ENCODE results near the gene TMEM63B. TPM values are rescaled to one million over a fixed set of nuclear protein-coding genes. Genes with fewer than 3 reads are reported as not detected.
"Not testable (repeated sequence)": the region's sequence is repeated elsewhere in the genome, so short reads cannot be mapped to it uniquely, and the experiment has no call there.

TMEM63B gene
- total RNA-seq, 2 donors from 2014 or later = 64.6 to 65.2 TPM

DNA sequence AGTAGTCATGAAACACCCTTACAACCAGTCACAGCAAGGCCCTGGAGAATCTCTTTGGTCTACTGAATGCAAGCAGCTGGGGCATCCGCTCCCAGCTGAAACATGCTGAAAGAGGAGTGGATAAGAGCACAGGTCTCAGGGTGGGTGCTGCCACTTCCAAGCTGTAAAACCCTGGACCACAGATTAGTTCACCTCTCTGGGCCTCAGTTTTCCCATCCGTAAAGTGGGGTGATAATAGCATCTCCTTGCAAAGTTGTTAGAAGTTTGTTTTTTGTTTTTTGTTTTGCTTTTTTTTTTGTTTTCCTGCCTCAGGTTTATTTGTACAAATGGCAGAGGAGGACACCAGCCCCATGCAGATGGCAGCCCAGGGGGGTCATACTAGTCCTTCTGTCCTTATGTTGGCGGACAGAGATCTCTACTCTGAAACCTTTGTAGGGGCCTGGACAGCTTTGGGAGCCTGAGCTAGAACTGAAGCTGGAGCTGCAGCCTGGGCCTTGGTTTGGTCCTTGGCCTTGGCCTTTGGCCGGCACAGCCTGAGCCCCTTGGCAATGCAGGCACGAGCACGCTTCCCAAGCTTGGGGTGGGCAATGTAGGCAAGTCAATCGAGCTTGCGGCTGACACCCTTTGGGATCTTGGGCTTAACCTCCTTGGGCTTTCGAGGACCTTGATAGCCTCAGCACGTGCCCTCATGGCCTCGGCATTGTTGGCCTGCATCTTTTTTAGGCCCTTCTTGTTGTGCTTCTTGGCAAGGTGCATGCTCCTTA lies 38.3 kb upstream of the TMEM63B start:
- TF ChIP-seq, protein P1, sequence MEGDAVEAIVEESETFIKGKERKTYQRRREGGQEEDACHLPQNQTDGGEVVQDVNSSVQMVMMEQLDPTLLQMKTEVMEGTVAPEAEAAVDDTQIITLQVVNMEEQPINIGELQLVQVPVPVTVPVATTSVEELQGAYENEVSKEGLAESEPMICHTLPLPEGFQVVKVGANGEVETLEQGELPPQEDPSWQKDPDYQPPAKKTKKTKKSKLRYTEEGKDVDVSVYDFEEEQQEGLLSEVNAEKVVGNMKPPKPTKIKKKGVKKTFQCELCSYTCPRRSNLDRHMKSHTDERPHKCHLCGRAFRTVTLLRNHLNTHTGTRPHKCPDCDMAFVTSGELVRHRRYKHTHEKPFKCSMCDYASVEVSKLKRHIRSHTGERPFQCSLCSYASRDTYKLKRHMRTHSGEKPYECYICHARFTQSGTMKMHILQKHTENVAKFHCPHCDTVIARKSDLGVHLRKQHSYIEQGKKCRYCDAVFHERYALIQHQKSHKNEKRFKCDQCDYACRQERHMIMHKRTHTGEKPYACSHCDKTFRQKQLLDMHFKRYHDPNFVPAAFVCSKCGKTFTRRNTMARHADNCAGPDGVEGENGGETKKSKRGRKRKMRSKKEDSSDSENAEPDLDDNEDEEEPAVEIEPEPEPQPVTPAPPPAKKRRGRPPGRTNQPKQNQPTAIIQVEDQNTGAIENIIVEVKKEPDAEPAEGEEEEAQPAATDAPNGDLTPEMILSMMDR (conservative IDR thresholded peaks at IDR 0.05) = no peak
- Histone ChIP-seq H3K27ac (ENCODE audit: low read depth, low read length) (no peak overlapping the region), H3K4me1 (ENCODE audit: control insufficient read depth, insufficient read depth, low read length) (no peaks in the 10 kb centered on the region), H3K36me3 (ENCODE audit: control insufficient read depth, insufficient read depth, low read length) (peaks cover 12% of the 10 kb centered on the region), H3K27me3 (ENCODE audit: control insufficient read depth, insufficient read depth, low read length, poor library complexity, severe bottlenecking) (no peaks in the 10 kb centered on the region), H3K9me3 (ENCODE audit: control insufficient read depth, low read length) (no peaks in the 10 kb centered on the region), H3K9ac (ENCODE audit: extremely low read depth, low read length, poor library complexity, severe bottlenecking) (no peak overlapping the region), H3K4me3 (ENCODE audit: low read length) (no peak overlapping the region)
- Mint-ChIP-seq H3K27me3 (ENCODE audit: insufficient read depth) (no peaks in the 10 kb centered on the region), H3K4me3 (no peak overlapping the region), H3K27ac (no peak overlapping the region), H3K4me1 (no peaks in the 10 kb centered on the region), H3K9me3 (no peaks in the 10 kb centered on the region), H3K36me3 (ENCODE audit: low read depth) (peaks cover 15% of the 10 kb centered on the region)
- WGBS, 2 experiments (ENCODE audit: insufficient coverage in 1 of 2, insufficient read length in 1 of 2) = 94% methylated on average over 10 to 11 of the region's 11 CpGs
- no peak for DNase-seq

DNA sequence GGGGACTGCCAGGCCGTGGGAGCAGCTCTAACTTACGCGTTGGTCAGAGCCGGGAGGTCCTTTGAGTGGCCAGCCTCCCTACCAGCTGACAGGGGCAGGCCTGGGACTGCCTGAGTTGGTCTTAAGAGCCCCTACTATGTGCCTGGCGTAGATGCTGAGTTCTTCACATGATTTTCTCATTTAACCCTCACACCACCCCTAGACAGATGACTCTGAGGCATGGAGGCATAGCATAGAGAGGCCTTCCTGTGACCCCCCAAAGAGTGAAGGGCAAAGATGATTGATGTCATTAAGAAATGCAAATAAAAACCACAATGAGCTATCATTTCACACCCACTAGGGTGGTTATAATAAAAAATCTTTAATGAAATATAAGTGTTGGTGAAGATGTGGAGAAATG lies 36.9 kb upstream of the TMEM63B start:
- no peaks in the 10 kb centered on the region for H3K27me3 Mint-ChIP-seq (ENCODE audit: insufficient read depth)
- Histone ChIP-seq H3K27me3 (ENCODE audit: control insufficient read depth, insufficient read depth, low read length, poor library complexity, severe bottlenecking) (no peaks in the 10 kb centered on the region), H3K9me3 (ENCODE audit: control insufficient read depth, low read length) (no peaks in the 10 kb centered on the region), H3K4me3 (ENCODE audit: low read length) (no peak overlapping the region), H3K9ac (ENCODE audit: extremely low read depth, low read length, poor library complexity, severe bottlenecking) (no peak overlapping the region), H3K27ac (ENCODE audit: low read depth, low read length) (no peak overlapping the region), H3K4me1 (ENCODE audit: control insufficient read depth, insufficient read depth, low read length) (no peaks in the 10 kb centered on the region), H3K36me3 (ENCODE audit: control insufficient read depth, insufficient read depth, low read length) (peaks cover 12% of the 10 kb centered on the region)
- TF ChIP-seq, protein P1 (conservative IDR thresholded peaks at IDR 0.05) = no peak
- H3K4me1 Mint-ChIP-seq = no peaks in the 10 kb centered on the region
- 95 to 96% methylated on average over 4 to 5 of the region's 5 CpGs for WGBS, 2 experiments (ENCODE audit: insufficient coverage in 1 of 2, insufficient read length in 1 of 2)
- peaks cover 19% of the 10 kb centered on the region for H3K36me3 Mint-ChIP-seq (ENCODE audit: low read depth)
- H3K27ac Mint-ChIP-seq = no peak overlapping the region
- H3K9me3 Mint-ChIP-seq = no peaks in the 10 kb centered on the region
- no peak overlapping the region for H3K4me3 Mint-ChIP-seq
- DNase-seq = no peak

DNA sequence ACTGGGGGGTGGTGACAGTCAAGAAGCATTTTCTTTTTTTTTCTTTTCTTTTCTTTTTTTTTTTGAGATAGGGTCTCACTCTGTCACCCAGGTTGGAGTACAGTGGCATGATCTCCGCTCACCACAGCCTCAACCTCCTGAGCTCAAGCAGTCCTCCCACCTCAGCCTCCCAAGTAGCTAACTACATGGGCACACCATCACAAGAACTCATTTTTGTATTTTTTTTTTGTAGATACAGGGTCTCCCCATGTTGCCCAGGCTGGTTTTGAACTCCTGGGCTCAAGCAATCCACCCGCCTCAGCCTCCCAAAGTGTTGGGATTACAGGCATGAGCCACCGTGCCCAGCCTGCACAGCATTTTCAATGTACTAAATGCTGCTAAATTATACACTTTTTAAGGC lies 36.0 kb upstream of the TMEM63B start:
- H3K4me3 Mint-ChIP-seq; H3K4me1 Mint-ChIP-seq; H3K27me3 Mint-ChIP-seq (ENCODE audit: insufficient read depth); H3K27me3 ChIP-seq (ENCODE audit: control insufficient read depth, insufficient read depth, low read length, poor library complexity, severe bottlenecking); H3K9ac ChIP-seq (ENCODE audit: extremely low read depth, low read length, poor library complexity, severe bottlenecking); H3K4me1 ChIP-seq (ENCODE audit: control insufficient read depth, insufficient read depth, low read length); H3K27ac Mint-ChIP-seq; DNase-seq; H3K27ac ChIP-seq (ENCODE audit: low read depth, low read length); H3K9me3 ChIP-seq (ENCODE audit: control insufficient read depth, low read length); H3K9me3 Mint-ChIP-seq; H3K4me3 ChIP-seq (ENCODE audit: low read length): not testable (repeated sequence)
- peaks cover 12% of the 10 kb centered on the region for H3K36me3 ChIP-seq (ENCODE audit: control insufficient read depth, insufficient read depth, low read length)
- 94% methylated on average over 2 to 3 of the region's 3 CpGs for WGBS, 2 experiments (ENCODE audit: insufficient coverage in 1 of 2, insufficient read length in 1 of 2)
- H3K36me3 Mint-ChIP-seq (ENCODE audit: low read depth) = peaks cover 20% of the 10 kb centered on the region

Measured in endodermal cell (in vitro differentiated cells).